Spleen (tissue), 7 donors: ENCODE results near the gene SORD.
"Not testable (repeated sequence)": the region's sequence is repeated elsewhere in the genome, so short reads cannot be mapped to it uniquely, and the experiment has no call there.

Experiments used
- CTCF ChIP-seq, 11 experiments: fragments of 200-600 bp in 7 of 11; fragments of 450-650 bp in 4 of 11; sonication (generic) in 4 of 11; IDR thresholded peaks in 8 of 11; conservative IDR thresholded peaks in 3 of 11; 1 replicate in 7 of 11; 2 replicates in 4 of 11; pipeline versions ENCODE4 v1.4.0 to v1.8.0; 2016 to 2021; ENCODE audit warnings: antibody characterized with exemption in 11 of 11, inconsistent platforms in 4 of 11, mild to moderate bottlenecking in 1 of 11
- POLR2AphosphoS5 ChIP-seq, 3 donors: sonication (generic); formaldehyde crosslinking; IDR thresholded peaks; one replicate each; pipeline ENCODE4 v1.5.1; 2017; ENCODE audit warnings: antibody characterized with exemption in 3 of 3
- donor health status: DM: no; HTN: no; CAD: no; lungs with moderate emphysema.
- donor health status: DM: no; HTN: no; CAD: no.
- donor health status: DM: no; HTN: no; CAD: no.

- TF ChIP-seq POLR2AphosphoS5 (IDR thresholded peaks at IDR 0.05); CTCF (IDR thresholded peaks at IDR 0.05 in 8 of 11, conservative IDR thresholded peaks at IDR 0.05 in 3 of 11): not testable (repeated sequence)
These were observed 56.7 kb downstream of the SORD start for GRCh38 chr15:45079628-45080246.
